ENCODE measurements around the gene PPP1R1B.

Gene PPP1R1B

GRCh38 chr17:39667945-39668924, 41.5 kb downstream of the PPP1R1B start, which contains the start of gene PNMT:
PNMT (plus strand) TSS chr17:39668453; CDS start chr17:39668476, 23 bp downstream.
- DNase-seq (ENCODE audit: low spot score) = peak; percentile 60

GRCh38 chr17:39669897-39670735, 43.4 kb downstream of the PPP1R1B start:
- DNase-seq (ENCODE audit: low spot score) = no peak

- DNase-seq (ENCODE audit: low spot score) = no peak
Measured at GRCh38 chr17:39670746-39671145, 44.0 kb downstream of the PPP1R1B start.

- no peak for DNase-seq (ENCODE audit: low spot score)
Measured at GRCh38 chr17:39671651-39672521, 45.1 kb downstream of the PPP1R1B start.

GRCh38 chr17:39672522-39673334, 46.0 kb downstream of the PPP1R1B start:
- no peak for DNase-seq (ENCODE audit: low spot score)

- DNase-seq (ENCODE audit: low spot score) = no peak
Measured at GRCh38 chr17:39673335-39674081, 46.8 kb downstream of the PPP1R1B start.

DNA sequence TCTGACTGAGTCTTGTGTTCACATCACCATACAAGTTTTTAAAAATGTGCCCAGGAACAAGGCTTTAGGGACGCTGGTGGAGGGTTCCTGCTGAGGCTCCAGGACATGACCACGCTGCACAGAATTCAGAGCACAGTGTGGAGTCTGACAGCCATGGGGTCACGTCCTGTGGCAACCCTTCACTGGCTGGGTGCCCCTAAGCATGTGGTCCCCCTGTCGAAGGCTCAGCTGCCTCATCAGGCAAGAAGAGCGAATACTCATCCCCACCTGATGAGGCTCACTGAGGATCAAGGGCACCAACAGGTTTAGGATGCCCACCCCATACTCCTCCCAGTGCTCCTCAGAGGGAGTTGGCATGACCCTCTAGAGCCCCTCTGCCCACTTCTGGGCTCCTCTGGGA, 47.4 kb downstream of the PPP1R1B start:
- no peak for DNase-seq (ENCODE audit: low spot score)

- no peak for DNase-seq (ENCODE audit: low spot score)
Measured at GRCh38 chr17:39674702-39675389, 48.1 kb downstream of the PPP1R1B start.

GRCh38 chr17:39675390-39676082, 48.8 kb downstream of the PPP1R1B start:
- no peak for DNase-seq (ENCODE audit: low spot score)

GRCh38 chr17:39676198-39676819, 49.6 kb downstream of the PPP1R1B start:
- DNase-seq (ENCODE audit: low spot score) = peak; percentile 30

GRCh38 chr17:39677072-39677471, 50.3 kb downstream of the PPP1R1B start:
- no peak for DNase-seq (ENCODE audit: low spot score)

DNA sequence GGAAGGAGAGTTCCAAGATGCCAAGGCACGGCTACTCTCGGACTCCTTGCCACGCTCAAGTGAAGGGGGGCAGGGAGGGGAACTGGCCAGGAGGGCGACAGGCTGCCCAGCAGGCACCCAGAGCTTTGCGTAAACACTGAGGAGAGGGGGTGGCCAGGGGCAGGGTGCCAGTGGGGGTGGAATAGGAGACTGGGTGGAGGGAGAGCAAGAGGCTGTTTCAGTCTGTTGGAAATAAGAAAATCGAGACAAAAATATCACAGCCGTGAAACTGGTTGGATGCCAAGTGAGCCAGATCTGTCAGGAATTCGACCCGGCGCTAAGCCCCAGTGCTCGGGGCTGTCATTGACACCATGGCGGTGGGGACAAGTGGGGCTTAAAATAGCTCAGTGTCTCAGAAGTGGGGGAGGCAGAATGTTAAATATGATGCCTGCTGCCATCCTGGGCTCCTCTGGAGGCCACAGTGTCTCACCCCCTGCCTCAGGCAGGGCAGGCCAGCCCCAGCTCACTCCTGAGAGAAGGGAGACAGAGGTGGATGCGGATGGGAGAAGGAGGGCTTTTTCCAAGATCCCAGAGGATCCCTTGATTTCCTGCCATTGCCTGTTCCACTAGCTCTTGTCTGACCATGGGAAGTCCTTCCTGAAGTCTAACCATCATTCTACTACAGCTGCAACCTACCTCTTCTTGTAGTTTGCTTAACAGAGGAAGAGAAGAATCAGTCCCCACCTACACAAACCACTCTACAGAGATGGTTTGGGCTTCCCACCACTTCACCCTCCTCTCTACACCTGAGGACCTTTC, 51.0 kb downstream of the PPP1R1B start:
- DNase-seq (ENCODE audit: low spot score) = no peak

- DNase-seq (ENCODE audit: low spot score) = no peak
Measured at GRCh38 chr17:39678340-39679116, 51.8 kb downstream of the PPP1R1B start.

DNA sequence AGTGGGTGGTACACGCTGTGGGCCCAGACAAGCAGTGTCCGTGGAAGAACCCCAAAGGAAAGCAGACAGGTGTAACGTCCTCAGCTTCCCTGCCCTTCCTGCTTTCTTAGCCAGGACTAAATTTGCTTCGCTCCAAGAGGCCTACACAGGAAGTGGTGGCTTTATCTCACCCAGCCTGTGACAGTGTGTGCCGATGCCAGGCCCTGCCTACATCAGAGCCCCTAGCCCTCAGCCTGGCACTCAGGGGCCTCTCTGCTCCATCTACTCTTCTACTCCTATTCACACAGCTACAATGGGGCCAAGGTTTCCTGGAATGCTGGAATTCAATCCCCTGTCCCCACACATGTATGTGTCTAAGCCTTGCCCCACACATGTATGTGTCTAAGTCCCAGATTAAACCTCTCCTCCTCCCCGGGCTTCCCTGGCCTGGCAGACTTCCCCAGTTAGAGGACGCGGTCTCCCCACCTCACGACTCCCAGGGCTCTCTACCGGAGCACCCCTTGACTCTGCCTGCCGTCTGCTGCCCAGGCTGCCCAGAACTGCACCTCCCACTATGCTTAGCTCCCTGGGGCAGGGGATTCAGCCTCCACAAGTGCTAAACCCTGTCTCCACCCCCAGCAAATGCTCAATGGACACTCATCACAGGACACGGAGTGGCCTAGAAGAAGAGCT, 52.9 kb downstream of the PPP1R1B start:
- DNase-seq (ENCODE audit: low spot score) = peak; percentile 43

GRCh38 chr17:39683295-39683939, 56.7 kb downstream of the PPP1R1B start:
- DNase-seq (ENCODE audit: low spot score) = peak; percentile 53

Data from hematopoietic multipotent progenitor cell treated with erythropoietin and hydrocortisone succinate and interleukin-3 and kit ligand, for 15 days (in vitro differentiated cells).